ENCODE results near the gene SF1. TPM values are rescaled to one million over a fixed set of nuclear protein-coding genes. Genes with fewer than 3 reads are reported as not detected.

Gene SF1
- total RNA-seq, 1 donor from 2014 or later, result 102 TPM

DNA sequence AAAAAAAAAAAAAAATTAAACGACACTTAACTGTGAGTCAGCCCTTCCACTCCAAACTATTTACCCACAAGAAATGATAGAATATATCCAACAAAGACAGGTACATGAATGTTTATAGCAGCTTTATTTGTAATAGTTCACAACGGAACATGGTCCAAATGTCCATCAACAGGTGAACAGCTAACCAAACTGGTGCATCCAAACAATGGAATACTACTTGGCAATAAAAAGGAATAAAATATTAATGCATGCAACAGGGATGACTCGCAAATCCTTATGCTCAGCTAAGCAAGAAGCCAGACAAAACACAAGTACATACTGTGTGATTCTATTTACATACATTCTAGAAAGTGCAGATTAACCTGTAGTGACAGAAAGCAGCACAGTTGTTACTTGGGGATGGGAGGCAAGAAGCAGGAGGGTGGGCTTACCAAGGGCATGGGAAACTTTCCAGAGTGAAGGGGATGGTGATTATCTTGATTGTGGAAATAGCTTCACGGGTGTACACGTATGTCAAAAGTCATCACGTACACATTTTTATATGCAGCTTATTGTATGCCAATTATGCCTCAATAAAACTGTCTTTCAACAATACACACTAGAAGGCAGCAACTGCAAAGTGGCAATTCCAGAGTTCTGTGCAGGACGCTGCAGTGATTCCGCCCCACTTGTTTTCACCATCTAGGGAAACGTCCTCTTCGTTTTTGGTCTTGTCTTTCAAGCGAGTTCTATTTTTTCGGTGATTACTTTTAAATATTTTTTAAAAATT lies 6.7 kb upstream of the SF1 start:
- peaks cover 0 to 3% (median 0%) of the 10 kb centered on the region in 3 donors for H3K4me1 ChIP-seq (ENCODE audit: control insufficient read depth in 3 of 3, insufficient read depth in 3 of 3, low read length in 3 of 3)
- H3K9ac ChIP-seq (ENCODE audit: low read depth in 1 of 3, low read length in 3 of 3), result no peak overlapping the region
- H3K4me3 ChIP-seq (ENCODE audit: low read length in 3 of 3), result no peak overlapping the region
- H3K27ac ChIP-seq (ENCODE audit: low read depth, low read length), result no peak overlapping the region
- no peaks in the 10 kb centered on the region for H3K9me3 ChIP-seq (ENCODE audit: control insufficient read depth in 3 of 3, low read length in 3 of 3)
- H3K36me3 ChIP-seq (ENCODE audit: control insufficient read depth in 3 of 3, insufficient read depth in 3 of 3, low read length in 3 of 3), result peaks cover 0 to 5% (median under 1%) of the 10 kb centered on the region in 3 donors
- no peaks in the 10 kb centered on the region for H3K27me3 ChIP-seq (ENCODE audit: control insufficient read depth in 3 of 3, insufficient read depth in 3 of 3, low read length in 3 of 3)

GRCh38 chr11:64778223-64778472 lies 194 bp downstream of the SF1 start:
- Histone ChIP-seq H3K9ac (ENCODE audit: low read depth in 1 of 3, low read length in 3 of 3) (peak overlapping the region; percentile 88 to 95 (median 94)), H3K9me3 (ENCODE audit: control insufficient read depth in 3 of 3, low read length in 3 of 3) (no peaks in the 10 kb centered on the region), H3K27me3 (ENCODE audit: control insufficient read depth in 3 of 3, insufficient read depth in 3 of 3, low read length in 3 of 3) (no peaks in the 10 kb centered on the region), H3K4me3 (ENCODE audit: low read length in 3 of 3) (peak overlapping the region; percentile 63 to 75 (median 74)), H3K27ac (ENCODE audit: low read depth, low read length) (peak overlapping the region; percentile 98), H3K4me1 (ENCODE audit: control insufficient read depth in 3 of 3, insufficient read depth in 3 of 3, low read length in 3 of 3) (peaks cover 38 to 48% (median 40%) of the 10 kb centered on the region in 3 donors), H3K36me3 (ENCODE audit: control insufficient read depth in 3 of 3, insufficient read depth in 3 of 3, low read length in 3 of 3) (peaks cover 17 to 39% (median 35%) of the 10 kb centered on the region in 3 donors)

- Histone ChIP-seq H3K36me3 (ENCODE audit: control insufficient read depth in 3 of 3, insufficient read depth in 3 of 3, low read length in 3 of 3) (peaks cover 22 to 44% (median 40%) of the 10 kb centered on the region in 3 donors), H3K27ac (ENCODE audit: low read depth, low read length) (peak overlapping the region; percentile 98), H3K4me3 (ENCODE audit: low read length in 3 of 3) (peak overlapping the region; percentile 85 to 97 (median 89)), H3K9ac (ENCODE audit: low read depth in 1 of 3, low read length in 3 of 3) (peak overlapping the region; percentile 92 to 95 (median 94)), H3K27me3 (ENCODE audit: control insufficient read depth in 3 of 3, insufficient read depth in 3 of 3, low read length in 3 of 3) (no peaks in the 10 kb centered on the region), H3K4me1 (ENCODE audit: control insufficient read depth in 3 of 3, insufficient read depth in 3 of 3, low read length in 3 of 3) (peaks cover 43 to 53% (median 45%) of the 10 kb centered on the region in 3 donors), H3K9me3 (ENCODE audit: control insufficient read depth in 3 of 3, low read length in 3 of 3) (no peaks in the 10 kb centered on the region)
Measured at GRCh38 chr11:64777449-64778222, 706 bp downstream of the SF1 start.

- peak overlapping the region; percentile 10 for H3K27ac ChIP-seq (ENCODE audit: low read depth, low read length)
- H3K4me1 ChIP-seq (ENCODE audit: control insufficient read depth in 3 of 3, insufficient read depth in 3 of 3, low read length in 3 of 3), result peaks cover 49 to 60% (median 51%) of the 10 kb centered on the region in 3 donors
Measured at GRCh38 chr11:64776875-64777274, 1.5 kb downstream of the SF1 start.

DNA sequence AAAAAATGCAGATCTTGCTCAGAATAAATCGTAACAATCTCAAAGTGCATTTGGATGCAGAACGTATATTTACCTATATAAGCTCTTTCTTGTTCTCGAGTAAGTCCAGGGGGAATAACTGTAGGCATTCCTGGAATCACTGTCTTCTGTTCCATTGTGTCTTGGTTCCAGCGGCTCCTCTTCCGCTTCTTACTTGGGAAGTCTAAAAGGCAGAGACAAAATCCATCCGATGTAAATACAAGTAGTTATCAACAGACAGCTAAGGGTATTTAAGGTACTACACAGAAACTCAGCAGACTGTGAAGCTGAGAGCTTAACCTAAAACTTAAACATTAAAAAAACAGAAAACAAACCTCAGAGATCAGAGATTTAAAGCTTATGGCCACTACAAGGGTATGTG lies 1.9 kb downstream of the SF1 start:
- H3K27ac ChIP-seq (ENCODE audit: low read depth, low read length), result peak overlapping the region; percentile 10
- peaks cover 54 to 63% (median 55%) of the 10 kb centered on the region in 3 donors for H3K4me1 ChIP-seq (ENCODE audit: control insufficient read depth in 3 of 3, insufficient read depth in 3 of 3, low read length in 3 of 3)
- H3K4me3 ChIP-seq (ENCODE audit: low read length in 3 of 3), result peak overlapping the region; percentile 85 to 97 (median 89)
- H3K9me3 ChIP-seq (ENCODE audit: control insufficient read depth in 3 of 3, low read length in 3 of 3), result no peaks in the 10 kb centered on the region
- H3K36me3 ChIP-seq (ENCODE audit: control insufficient read depth in 3 of 3, insufficient read depth in 3 of 3, low read length in 3 of 3), result peaks cover 27 to 56% (median 52%) of the 10 kb centered on the region in 3 donors
- no peaks in the 10 kb centered on the region for H3K27me3 ChIP-seq (ENCODE audit: control insufficient read depth in 3 of 3, insufficient read depth in 3 of 3, low read length in 3 of 3)
- H3K9ac ChIP-seq (ENCODE audit: low read depth in 1 of 3, low read length in 3 of 3), result peak overlapping the region in 2 of 3 donors; percentile 77 to 88

More at GRCh38 chr11:64776875-64777274, 1.5 kb downstream of the SF1 start:
- H3K9me3 ChIP-seq (ENCODE audit: control insufficient read depth in 3 of 3, low read length in 3 of 3), result no peaks in the 10 kb centered on the region
- no peaks in the 10 kb centered on the region for H3K27me3 ChIP-seq (ENCODE audit: control insufficient read depth in 3 of 3, insufficient read depth in 3 of 3, low read length in 3 of 3)
- peak overlapping the region; percentile 77 to 92 (median 88) for H3K9ac ChIP-seq (ENCODE audit: low read depth in 1 of 3, low read length in 3 of 3)
- H3K36me3 ChIP-seq (ENCODE audit: control insufficient read depth in 3 of 3, insufficient read depth in 3 of 3, low read length in 3 of 3), result peaks cover 26 to 51% (median 48%) of the 10 kb centered on the region in 3 donors
- peak overlapping the region; percentile 85 to 97 (median 89) for H3K4me3 ChIP-seq (ENCODE audit: low read length in 3 of 3)

DNA sequence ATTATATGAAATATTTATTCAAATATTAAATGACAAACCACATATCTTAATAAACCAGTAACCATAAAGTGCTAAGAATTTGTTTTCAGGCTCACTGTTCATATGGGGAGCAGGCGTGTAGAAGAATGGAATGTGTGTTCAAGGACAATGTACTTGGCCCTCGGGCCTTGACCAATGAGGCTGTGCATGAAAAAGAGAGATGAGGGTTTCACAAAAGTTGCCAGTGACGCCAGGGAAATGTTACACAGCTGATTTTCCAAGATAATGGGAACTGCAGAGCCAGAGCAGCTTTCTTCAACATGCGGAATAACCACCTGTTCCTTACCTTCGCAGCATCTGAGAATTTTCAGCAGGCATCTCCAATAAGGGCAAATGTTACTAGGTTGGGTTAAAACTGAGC lies 4.2 kb downstream of the SF1 start:
- H3K4me1 ChIP-seq (ENCODE audit: control insufficient read depth in 3 of 3, insufficient read depth in 3 of 3, low read length in 3 of 3), result peaks cover 51 to 60% (median 57%) of the 10 kb centered on the region in 3 donors
- H3K9me3 ChIP-seq (ENCODE audit: control insufficient read depth in 3 of 3, low read length in 3 of 3), result no peaks in the 10 kb centered on the region
- peak overlapping the region in 1 of 3 donors; percentile 28 for H3K4me3 ChIP-seq (ENCODE audit: low read length in 3 of 3)
- peak overlapping the region in 1 of 3 donors; percentile 1 for H3K9ac ChIP-seq (ENCODE audit: low read depth in 1 of 3, low read length in 3 of 3)
- H3K36me3 ChIP-seq (ENCODE audit: control insufficient read depth in 3 of 3, insufficient read depth in 3 of 3, low read length in 3 of 3), result peaks cover 48 to 78% (median 75%) of the 10 kb centered on the region in 3 donors
- H3K27ac ChIP-seq (ENCODE audit: low read depth, low read length), result no peak overlapping the region
- H3K27me3 ChIP-seq (ENCODE audit: control insufficient read depth in 3 of 3, insufficient read depth in 3 of 3, low read length in 3 of 3), result no peaks in the 10 kb centered on the region

GRCh38 chr11:64772303-64773018 lies 5.9 kb downstream of the SF1 start:
- H3K9ac ChIP-seq (ENCODE audit: low read depth in 1 of 3, low read length in 3 of 3), result peak overlapping the region in 2 of 3 donors; percentile 11 to 25
- no peaks in the 10 kb centered on the region for H3K9me3 ChIP-seq (ENCODE audit: control insufficient read depth in 3 of 3, low read length in 3 of 3)
- H3K36me3 ChIP-seq (ENCODE audit: control insufficient read depth in 3 of 3, insufficient read depth in 3 of 3, low read length in 3 of 3), result peaks cover 65 to 95% (median 91%) of the 10 kb centered on the region in 3 donors
- H3K27ac ChIP-seq (ENCODE audit: low read depth, low read length), result no peak overlapping the region
- H3K4me3 ChIP-seq (ENCODE audit: low read length in 3 of 3), result no peak overlapping the region
- H3K27me3 ChIP-seq (ENCODE audit: control insufficient read depth in 3 of 3, insufficient read depth in 3 of 3, low read length in 3 of 3), result no peaks in the 10 kb centered on the region
- peaks cover 59 to 70% (median 62%) of the 10 kb centered on the region in 3 donors for H3K4me1 ChIP-seq (ENCODE audit: control insufficient read depth in 3 of 3, insufficient read depth in 3 of 3, low read length in 3 of 3)

GRCh38 chr11:64771861-64772260 lies 6.5 kb downstream of the SF1 start:
- Histone ChIP-seq H3K27ac (ENCODE audit: low read depth, low read length) (no peak overlapping the region), H3K27me3 (ENCODE audit: control insufficient read depth in 3 of 3, insufficient read depth in 3 of 3, low read length in 3 of 3) (no peaks in the 10 kb centered on the region), H3K4me1 (ENCODE audit: control insufficient read depth in 3 of 3, insufficient read depth in 3 of 3, low read length in 3 of 3) (peaks cover 61 to 70% (median 62%) of the 10 kb centered on the region in 3 donors), H3K36me3 (ENCODE audit: control insufficient read depth in 3 of 3, insufficient read depth in 3 of 3, low read length in 3 of 3) (peaks cover 69 to 96% (median 94%) of the 10 kb centered on the region in 3 donors), H3K9me3 (ENCODE audit: control insufficient read depth in 3 of 3, low read length in 3 of 3) (no peaks in the 10 kb centered on the region), H3K9ac (ENCODE audit: low read depth in 1 of 3, low read length in 3 of 3) (peak overlapping the region in 1 of 3 donors; percentile 11), H3K4me3 (ENCODE audit: low read length in 3 of 3) (no peak overlapping the region)

DNA sequence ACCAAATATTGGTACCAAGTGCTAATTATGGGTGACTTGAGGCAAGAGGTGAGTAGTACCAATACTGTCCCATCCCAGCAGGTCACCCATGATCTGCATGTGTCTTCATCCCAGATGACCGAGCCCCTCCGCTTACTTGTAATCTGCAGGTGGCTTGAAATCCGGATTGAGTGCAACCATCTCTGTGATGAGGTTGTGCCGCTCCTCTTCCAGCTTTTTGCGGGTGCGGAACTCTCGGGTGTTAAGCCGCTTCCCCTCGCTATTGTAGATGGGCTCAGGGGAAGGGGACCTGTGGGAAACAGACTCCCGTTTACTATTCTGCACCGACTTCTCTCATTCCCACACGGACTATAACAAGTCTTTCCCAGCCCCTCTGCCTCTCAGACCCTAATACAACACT lies 8.2 kb downstream of the SF1 start:
- Histone ChIP-seq H3K9ac (ENCODE audit: low read depth in 1 of 3, low read length in 3 of 3) (no peak overlapping the region), H3K36me3 (ENCODE audit: control insufficient read depth in 3 of 3, insufficient read depth in 3 of 3, low read length in 3 of 3) (peaks cover 75 to 93% (median 91%) of the 10 kb centered on the region in 3 donors), H3K27me3 (ENCODE audit: control insufficient read depth in 3 of 3, insufficient read depth in 3 of 3, low read length in 3 of 3) (no peaks in the 10 kb centered on the region), H3K4me1 (ENCODE audit: control insufficient read depth in 3 of 3, insufficient read depth in 3 of 3, low read length in 3 of 3) (peaks cover 46 to 62% (median 53%) of the 10 kb centered on the region in 3 donors), H3K9me3 (ENCODE audit: control insufficient read depth in 3 of 3, low read length in 3 of 3) (no peaks in the 10 kb centered on the region), H3K4me3 (ENCODE audit: low read length in 3 of 3) (no peak overlapping the region), H3K27ac (ENCODE audit: low read depth, low read length) (no peak overlapping the region)

All from skeletal muscle tissue (tissue), 4 donors.